ENCODE measurements around the gene KLRK1.

DNA sequence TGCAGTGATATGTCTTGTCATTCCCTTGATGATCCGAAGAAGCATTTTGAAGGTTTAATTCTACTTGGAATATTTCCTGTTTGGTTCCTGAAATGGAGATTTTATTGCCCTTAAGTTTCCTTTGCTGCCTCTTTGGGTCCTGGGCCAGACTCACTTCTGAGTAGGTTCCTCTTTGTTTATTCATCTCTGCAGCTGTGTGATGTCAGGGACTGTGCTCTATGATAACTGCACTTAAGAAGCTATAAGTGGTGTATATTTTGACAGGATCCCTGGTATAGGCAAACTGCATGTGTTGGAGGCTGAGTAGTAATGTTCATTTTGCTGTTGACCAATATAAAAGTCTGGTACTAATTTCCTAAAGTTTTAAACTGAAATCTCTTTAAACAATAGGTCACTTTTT, 19.6 kb upstream of the KLRK1 start, which contains the start of gene KLRC4:
- TF ChIP-seq, protein P1, sequence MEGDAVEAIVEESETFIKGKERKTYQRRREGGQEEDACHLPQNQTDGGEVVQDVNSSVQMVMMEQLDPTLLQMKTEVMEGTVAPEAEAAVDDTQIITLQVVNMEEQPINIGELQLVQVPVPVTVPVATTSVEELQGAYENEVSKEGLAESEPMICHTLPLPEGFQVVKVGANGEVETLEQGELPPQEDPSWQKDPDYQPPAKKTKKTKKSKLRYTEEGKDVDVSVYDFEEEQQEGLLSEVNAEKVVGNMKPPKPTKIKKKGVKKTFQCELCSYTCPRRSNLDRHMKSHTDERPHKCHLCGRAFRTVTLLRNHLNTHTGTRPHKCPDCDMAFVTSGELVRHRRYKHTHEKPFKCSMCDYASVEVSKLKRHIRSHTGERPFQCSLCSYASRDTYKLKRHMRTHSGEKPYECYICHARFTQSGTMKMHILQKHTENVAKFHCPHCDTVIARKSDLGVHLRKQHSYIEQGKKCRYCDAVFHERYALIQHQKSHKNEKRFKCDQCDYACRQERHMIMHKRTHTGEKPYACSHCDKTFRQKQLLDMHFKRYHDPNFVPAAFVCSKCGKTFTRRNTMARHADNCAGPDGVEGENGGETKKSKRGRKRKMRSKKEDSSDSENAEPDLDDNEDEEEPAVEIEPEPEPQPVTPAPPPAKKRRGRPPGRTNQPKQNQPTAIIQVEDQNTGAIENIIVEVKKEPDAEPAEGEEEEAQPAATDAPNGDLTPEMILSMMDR (IDR thresholded peaks at IDR 0.05; ENCODE audit: insufficient read depth, low read length) = no peak
- TF ChIP-seq POLR2AphosphoS5 (IDR thresholded peaks at IDR 0.05; ENCODE audit: low read depth) (no peak; the same call in 1 of the 2 replicates), GABPA (IDR thresholded peaks at IDR 0.05; ENCODE audit: low read depth) (no peak), SPI1 (IDR thresholded peaks at IDR 0.05; ENCODE audit: borderline replicate concordance, low read depth) (peak; percentile 2; the same call in 1 of the 2 replicates)
- TF ChIP-seq, protein P2, sequence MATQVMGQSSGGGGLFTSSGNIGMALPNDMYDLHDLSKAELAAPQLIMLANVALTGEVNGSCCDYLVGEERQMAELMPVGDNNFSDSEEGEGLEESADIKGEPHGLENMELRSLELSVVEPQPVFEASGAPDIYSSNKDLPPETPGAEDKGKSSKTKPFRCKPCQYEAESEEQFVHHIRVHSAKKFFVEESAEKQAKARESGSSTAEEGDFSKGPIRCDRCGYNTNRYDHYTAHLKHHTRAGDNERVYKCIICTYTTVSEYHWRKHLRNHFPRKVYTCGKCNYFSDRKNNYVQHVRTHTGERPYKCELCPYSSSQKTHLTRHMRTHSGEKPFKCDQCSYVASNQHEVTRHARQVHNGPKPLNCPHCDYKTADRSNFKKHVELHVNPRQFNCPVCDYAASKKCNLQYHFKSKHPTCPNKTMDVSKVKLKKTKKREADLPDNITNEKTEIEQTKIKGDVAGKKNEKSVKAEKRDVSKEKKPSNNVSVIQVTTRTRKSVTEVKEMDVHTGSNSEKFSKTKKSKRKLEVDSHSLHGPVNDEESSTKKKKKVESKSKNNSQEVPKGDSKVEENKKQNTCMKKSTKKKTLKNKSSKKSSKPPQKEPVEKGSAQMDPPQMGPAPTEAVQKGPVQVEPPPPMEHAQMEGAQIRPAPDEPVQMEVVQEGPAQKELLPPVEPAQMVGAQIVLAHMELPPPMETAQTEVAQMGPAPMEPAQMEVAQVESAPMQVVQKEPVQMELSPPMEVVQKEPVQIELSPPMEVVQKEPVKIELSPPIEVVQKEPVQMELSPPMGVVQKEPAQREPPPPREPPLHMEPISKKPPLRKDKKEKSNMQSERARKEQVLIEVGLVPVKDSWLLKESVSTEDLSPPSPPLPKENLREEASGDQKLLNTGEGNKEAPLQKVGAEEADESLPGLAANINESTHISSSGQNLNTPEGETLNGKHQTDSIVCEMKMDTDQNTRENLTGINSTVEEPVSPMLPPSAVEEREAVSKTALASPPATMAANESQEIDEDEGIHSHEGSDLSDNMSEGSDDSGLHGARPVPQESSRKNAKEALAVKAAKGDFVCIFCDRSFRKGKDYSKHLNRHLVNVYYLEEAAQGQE (IDR thresholded peaks at IDR 0.05; ENCODE audit: insufficient replicate concordance, low read depth) = no peak
